GM12875 (cell line): Measurements from ENCODE around the gene NEK5.
"Not testable (repeated sequence)": the region's sequence is repeated elsewhere in the genome, so short reads cannot be mapped to it uniquely, and the experiment has no call there.

Experiments
- H3K4me3 ChIP-seq: one replicate; pipeline ENCODE4 v1.5.1; 2011; ENCODE audit warnings: low read depth, low read length, control low read depth
- CTCF ChIP-seq: IDR thresholded peaks from 2 replicates; pipeline ENCODE4 v1.5.1; 2011; ENCODE audit warnings: low read depth, mild to moderate bottlenecking, control low read depth, inconsistent platforms, low read length, moderate library complexity, borderline replicate concordance; ENCODE audit not compliant: insufficient read depth

The NEK5 gene

GRCh38 chr13:52109116-52109670 lies 19.7 kb downstream of the NEK5 start:
- no peak for TF ChIP-seq CTCF
- H3K4me3 ChIP-seq = no peak overlapping the region

GRCh38 chr13:52105841-52106240 lies 23.0 kb downstream of the NEK5 start:
- TF ChIP-seq CTCF = no peak

GRCh38 chr13:52104624-52105023 lies 24.2 kb downstream of the NEK5 start:
- H3K4me3 ChIP-seq = no peak overlapping the region
- no peak for TF ChIP-seq CTCF

More at GRCh38 chr13:52105841-52106240, 23.0 kb downstream of the NEK5 start:
- H3K4me3 ChIP-seq = no peak overlapping the region

GRCh38 chr13:52103386-52103785 lies 25.5 kb downstream of the NEK5 start:
- TF ChIP-seq CTCF = no peak
- H3K4me3 ChIP-seq = no peak overlapping the region

- not testable (repeated sequence) for H3K4me3 ChIP-seq
Measured at GRCh38 chr13:52102423-52102822, 26.4 kb downstream of the NEK5 start.

- no peak for TF ChIP-seq CTCF
- H3K4me3 ChIP-seq = no peak overlapping the region
Measured at GRCh38 chr13:52097197-52097596, 31.7 kb downstream of the NEK5 start.

- TF ChIP-seq CTCF = no peak
- no peak overlapping the region for H3K4me3 ChIP-seq
Measured at GRCh38 chr13:52096748-52097147, 32.1 kb downstream of the NEK5 start.

GRCh38 chr13:52096062-52096461 lies 32.8 kb downstream of the NEK5 start:
- no peak overlapping the region for H3K4me3 ChIP-seq
- no peak for TF ChIP-seq CTCF
